ENCODE data around the gene GLIS1.

GLIS1 gene

GRCh38 chr1:53678938-53679825 is 59.8 kb downstream of the GLIS1 start:
- Mint-ChIP-seq H3K27ac (no peak overlapping the region), H3K4me1 (ENCODE audit: low read depth) (peaks cover 3% of the 10 kb centered on the region), H3K36me3 (ENCODE audit: low read depth) (no peaks in the 10 kb centered on the region), H3K4me3 (no peak overlapping the region), H3K9me3 (no peaks in the 10 kb centered on the region), H3K27me3 (ENCODE audit: low read depth) (peaks cover 11% of the 10 kb centered on the region)
- no peak for DNase-seq (ENCODE audit: low spot score)

- H3K27ac Mint-ChIP-seq, result no peak overlapping the region
- H3K9me3 Mint-ChIP-seq, result no peaks in the 10 kb centered on the region
- peaks cover 11% of the 10 kb centered on the region for H3K27me3 Mint-ChIP-seq (ENCODE audit: low read depth)
- no peak overlapping the region for H3K4me3 Mint-ChIP-seq
- DNase-seq (ENCODE audit: low spot score), result no peak
- H3K4me1 Mint-ChIP-seq (ENCODE audit: low read depth), result peaks cover 3% of the 10 kb centered on the region
- H3K36me3 Mint-ChIP-seq (ENCODE audit: low read depth), result no peaks in the 10 kb centered on the region
These were observed 60.5 kb downstream of the GLIS1 start for GRCh38 chr1:53678507-53678906.

- Mint-ChIP-seq H3K36me3 (ENCODE audit: low read depth) (no peaks in the 10 kb centered on the region), H3K27ac (no peak overlapping the region), H3K4me1 (ENCODE audit: low read depth) (peaks cover 3% of the 10 kb centered on the region), H3K4me3 (no peak overlapping the region), H3K9me3 (no peaks in the 10 kb centered on the region), H3K27me3 (ENCODE audit: low read depth) (peaks cover 11% of the 10 kb centered on the region)
- no peak for DNase-seq (ENCODE audit: low spot score)
These were observed 60.9 kb downstream of the GLIS1 start for GRCh38 chr1:53678046-53678445.

GRCh38 chr1:53677486-53677885 is 61.5 kb downstream of the GLIS1 start:
- H3K27me3 Mint-ChIP-seq (ENCODE audit: low read depth), result peaks cover 11% of the 10 kb centered on the region
- H3K4me1 Mint-ChIP-seq (ENCODE audit: low read depth), result peaks cover 3% of the 10 kb centered on the region
- no peak overlapping the region for H3K27ac Mint-ChIP-seq
- no peaks in the 10 kb centered on the region for H3K36me3 Mint-ChIP-seq (ENCODE audit: low read depth)
- H3K9me3 Mint-ChIP-seq, result no peaks in the 10 kb centered on the region
- DNase-seq (ENCODE audit: low spot score), result no peak
- no peak overlapping the region for H3K4me3 Mint-ChIP-seq

- H3K4me3 Mint-ChIP-seq, result no peak overlapping the region
- no peaks in the 10 kb centered on the region for H3K9me3 Mint-ChIP-seq
- H3K4me1 Mint-ChIP-seq (ENCODE audit: low read depth), result no peaks in the 10 kb centered on the region
- no peak for DNase-seq (ENCODE audit: low spot score)
- no peak overlapping the region for H3K27ac Mint-ChIP-seq
- H3K36me3 Mint-ChIP-seq (ENCODE audit: low read depth), result no peaks in the 10 kb centered on the region
- no peaks in the 10 kb centered on the region for H3K27me3 Mint-ChIP-seq (ENCODE audit: low read depth)
These were observed 66.2 kb downstream of the GLIS1 start for GRCh38 chr1:53672785-53673184.

- Mint-ChIP-seq H3K9me3 (no peaks in the 10 kb centered on the region), H3K4me3 (no peak overlapping the region), H3K36me3 (ENCODE audit: low read depth) (no peaks in the 10 kb centered on the region), H3K4me1 (ENCODE audit: low read depth) (no peaks in the 10 kb centered on the region), H3K27ac (no peak overlapping the region), H3K27me3 (ENCODE audit: low read depth) (no peaks in the 10 kb centered on the region)
- no peak for DNase-seq (ENCODE audit: low spot score)
These were observed 66.7 kb downstream of the GLIS1 start for GRCh38 chr1:53672243-53672642.

GRCh38 chr1:53669621-53670191 is 69.3 kb downstream of the GLIS1 start:
- Mint-ChIP-seq H3K9me3 (no peaks in the 10 kb centered on the region), H3K4me1 (ENCODE audit: low read depth) (no peaks in the 10 kb centered on the region), H3K27ac (no peak overlapping the region), H3K4me3 (no peak overlapping the region), H3K27me3 (ENCODE audit: low read depth) (no peaks in the 10 kb centered on the region), H3K36me3 (ENCODE audit: low read depth) (no peaks in the 10 kb centered on the region)
- no peak for DNase-seq (ENCODE audit: low spot score)

GRCh38 chr1:53666566-53666965 is 72.4 kb downstream of the GLIS1 start:
- no peaks in the 10 kb centered on the region for H3K9me3 Mint-ChIP-seq
- H3K36me3 Mint-ChIP-seq (ENCODE audit: low read depth), result no peaks in the 10 kb centered on the region
- no peak for DNase-seq (ENCODE audit: low spot score)
- H3K27ac Mint-ChIP-seq, result no peak overlapping the region
- no peak overlapping the region for H3K4me3 Mint-ChIP-seq
- H3K27me3 Mint-ChIP-seq (ENCODE audit: low read depth), result no peaks in the 10 kb centered on the region
- H3K4me1 Mint-ChIP-seq (ENCODE audit: low read depth), result no peaks in the 10 kb centered on the region

GRCh38 chr1:53665996-53666395 is 73.0 kb downstream of the GLIS1 start:
- Mint-ChIP-seq H3K4me1 (ENCODE audit: low read depth) (no peaks in the 10 kb centered on the region), H3K27me3 (ENCODE audit: low read depth) (no peaks in the 10 kb centered on the region), H3K9me3 (no peaks in the 10 kb centered on the region), H3K36me3 (ENCODE audit: low read depth) (no peaks in the 10 kb centered on the region), H3K27ac (no peak overlapping the region), H3K4me3 (no peak overlapping the region)
- DNase-seq (ENCODE audit: low spot score), result no peak

GRCh38 chr1:53663529-53664300 is 75.2 kb downstream of the GLIS1 start:
- Mint-ChIP-seq H3K27me3 (ENCODE audit: low read depth) (no peaks in the 10 kb centered on the region), H3K27ac (no peak overlapping the region), H3K36me3 (ENCODE audit: low read depth) (no peaks in the 10 kb centered on the region), H3K4me1 (ENCODE audit: low read depth) (no peaks in the 10 kb centered on the region), H3K4me3 (no peak overlapping the region), H3K9me3 (no peaks in the 10 kb centered on the region)
- DNase-seq (ENCODE audit: low spot score), result no peak

GRCh38 chr1:53662951-53663350 is 76.0 kb downstream of the GLIS1 start:
- Mint-ChIP-seq H3K4me3 (no peak overlapping the region), H3K27ac (no peak overlapping the region), H3K4me1 (ENCODE audit: low read depth) (no peaks in the 10 kb centered on the region), H3K36me3 (ENCODE audit: low read depth) (no peaks in the 10 kb centered on the region), H3K9me3 (no peaks in the 10 kb centered on the region), H3K27me3 (ENCODE audit: low read depth) (peaks cover 1% of the 10 kb centered on the region)
- DNase-seq (ENCODE audit: low spot score), result no peak

GRCh38 chr1:53662169-53662568 is 76.8 kb downstream of the GLIS1 start:
- Mint-ChIP-seq H3K27ac (no peak overlapping the region), H3K9me3 (no peaks in the 10 kb centered on the region), H3K4me1 (ENCODE audit: low read depth) (no peaks in the 10 kb centered on the region), H3K36me3 (ENCODE audit: low read depth) (no peaks in the 10 kb centered on the region), H3K27me3 (ENCODE audit: low read depth) (peaks cover 4% of the 10 kb centered on the region), H3K4me3 (no peak overlapping the region)
- DNase-seq (ENCODE audit: low spot score), result no peak

GRCh38 chr1:53661496-53661895 is 77.5 kb downstream of the GLIS1 start:
- H3K9me3 Mint-ChIP-seq, result no peaks in the 10 kb centered on the region
- no peak overlapping the region for H3K4me3 Mint-ChIP-seq
- DNase-seq (ENCODE audit: low spot score), result no peak
- no peak overlapping the region for H3K27ac Mint-ChIP-seq
- peaks cover 5% of the 10 kb centered on the region for H3K27me3 Mint-ChIP-seq (ENCODE audit: low read depth)
- no peaks in the 10 kb centered on the region for H3K4me1 Mint-ChIP-seq (ENCODE audit: low read depth)
- H3K36me3 Mint-ChIP-seq (ENCODE audit: low read depth), result no peaks in the 10 kb centered on the region

GRCh38 chr1:53660666-53661065 is 78.3 kb downstream of the GLIS1 start:
- Mint-ChIP-seq H3K4me3 (no peak overlapping the region), H3K27me3 (ENCODE audit: low read depth) (peaks cover 12% of the 10 kb centered on the region), H3K36me3 (ENCODE audit: low read depth) (no peaks in the 10 kb centered on the region), H3K27ac (no peak overlapping the region), H3K4me1 (ENCODE audit: low read depth) (no peaks in the 10 kb centered on the region), H3K9me3 (no peaks in the 10 kb centered on the region)
- DNase-seq (ENCODE audit: low spot score), result no peak

Data from T-helper 2 cell treated with Interferon-gamma antibody and Interleukin-4, amounts not matched to agents 5 μg/mL and 100 μg/mL, for 36 hours (primary cell).